Measurements from ENCODE around the gene PPP3CA. TPM values are rescaled to one million over a fixed set of nuclear protein-coding genes. Genes with fewer than 3 reads are reported as not detected.
A peak's percentile ranks its signal among the peaks of the same experiment; 100 is the strongest.

PPP3CA gene
- total RNA-seq, 1 experiment from 2014 or later: 133 TPM

DNA sequence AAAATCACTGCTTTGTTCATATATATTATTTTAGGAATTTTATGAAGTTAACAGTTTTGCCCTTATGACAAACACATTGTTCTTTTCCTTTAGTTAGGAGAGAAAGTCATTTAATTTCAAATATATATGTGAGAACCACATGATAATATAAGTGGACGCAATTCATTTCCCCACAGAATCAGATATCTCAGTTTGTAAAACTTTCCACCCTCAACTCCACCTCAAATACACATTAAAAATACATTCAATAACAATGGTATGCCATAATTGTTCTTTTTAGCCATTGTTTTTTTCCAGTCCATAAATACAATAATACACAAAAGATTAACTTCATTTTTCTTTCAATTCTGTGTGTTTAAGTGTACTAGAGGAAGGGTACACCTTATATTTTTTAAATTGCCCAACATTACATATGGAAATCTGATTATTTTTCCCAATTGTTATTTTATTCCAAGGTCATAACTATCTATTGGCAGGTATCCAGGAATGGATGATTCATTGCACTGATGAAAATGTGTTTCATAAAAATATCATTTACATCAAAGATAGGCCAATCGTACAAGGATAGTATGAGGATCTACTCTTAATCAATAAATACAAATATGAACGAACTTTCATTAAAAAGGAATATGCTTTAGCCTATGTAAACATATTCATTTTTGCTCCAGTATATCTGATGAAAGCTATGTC, 125.0 kb downstream of the PPP3CA start:
- Histone ChIP-seq H3K79me2 (ENCODE audit: insufficient read depth, low read length) (peaks cover 96% of the 10 kb centered on the region), H3K4me2 (ENCODE audit: low read length) (peak overlapping the region; percentile 46), H3K9me2 (ENCODE audit: insufficient read depth) (no peaks in the 10 kb centered on the region), H4K20me1 (ENCODE audit: insufficient read depth) (peaks cover 4% of the 10 kb centered on the region; the same call in 1 of the 2 replicates), H3K4me3 (replicated peaks in 1 of 2; ENCODE audit: low read depth in 1 of 2, low read length in 2 of 2) (no peak overlapping the region), H3K9me3 (ENCODE audit: control insufficient read depth in 1 of 2, insufficient read depth in 1 of 2, low read depth in 1 of 2, low read length in 2 of 2) (no peaks in the 10 kb centered on the region), H3K9ac (ENCODE audit: low read length) (no peak overlapping the region), H3K4me1 (ENCODE audit: control insufficient read depth in 1 of 2, insufficient read depth in 2 of 2, low read length in 2 of 2) (peaks cover 70 to 71% of the 10 kb centered on the region in 2 experiments), H3K36me3 (ENCODE audit: control insufficient read depth in 1 of 2, insufficient read depth in 2 of 2, low read length in 2 of 2) (no peaks in the 10 kb centered on the region), H2AFZ (ENCODE audit: low read depth, low read length, poor library complexity, severe bottlenecking) (no peak overlapping the region), H3K27ac (ENCODE audit: low read depth, low read length) (peak overlapping the region; percentile 55; the same call in 1 of the 2 replicates), H3K27me3 (ENCODE audit: insufficient read depth, low read length) (no peaks in the 10 kb centered on the region)
- CTCF ChIA-PET: no interaction called here
- no peak for DNase-seq (ENCODE audit: low read depth, low spot score)
- no peak for ATAC-seq
- intact Hi-C loops (cut with micrococcal nuclease): no loop called here
- TF ChIP-seq SRF (IDR thresholded peaks at IDR 0.05; ENCODE audit: low read depth) (peak; percentile 29; the same call in 1 of the 2 replicates), SIN3A (IDR thresholded peaks at IDR 0.05; ENCODE audit: low read depth) (no peak; the same call in 1 of the 2 replicates), RAD21 (IDR thresholded peaks at IDR 0.05; ENCODE audit: low read depth) (no peak), CBX3 (IDR thresholded peaks at IDR 0.05; ENCODE audit: low read depth) (0 out of 2 replicates have a peak, but pooled peaks have one; percentile 32), SP1 (IDR thresholded peaks at IDR 0.05; ENCODE audit: low read depth) (peak; percentile 34; the same call in 1 of the 2 replicates), JUND (IDR thresholded peaks at IDR 0.05) (peak; percentile 39; the same call in 1 of the 2 replicates), TCF7L2 (IDR thresholded peaks at IDR 0.05; ENCODE audit: borderline replicate concordance, extremely low read depth, insufficient read depth, insufficient read length) (peak; percentile 7), FOSL1 (IDR thresholded peaks at IDR 0.05; ENCODE audit: low read depth) (peak; percentile 68)
- TF ChIP-seq, protein P1, sequence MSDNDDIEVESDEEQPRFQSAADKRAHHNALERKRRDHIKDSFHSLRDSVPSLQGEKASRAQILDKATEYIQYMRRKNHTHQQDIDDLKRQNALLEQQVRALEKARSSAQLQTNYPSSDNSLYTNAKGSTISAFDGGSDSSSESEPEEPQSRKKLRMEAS (IDR thresholded peaks at IDR 0.05): 0 out of 2 replicates have a peak, but pooled peaks have one; percentile 16
- POLR2A ChIA-PET: no interaction called here
- RAD21 ChIA-PET (ENCODE audit: low non-redundant PET in 1 of 2, low total read pairs in 2 of 2, uncharacterized antibody in 2 of 2, unreplicated experiment in 2 of 2): no interaction called here
- BruUV-seq (replicated peaks): no TSS peak

DNA sequence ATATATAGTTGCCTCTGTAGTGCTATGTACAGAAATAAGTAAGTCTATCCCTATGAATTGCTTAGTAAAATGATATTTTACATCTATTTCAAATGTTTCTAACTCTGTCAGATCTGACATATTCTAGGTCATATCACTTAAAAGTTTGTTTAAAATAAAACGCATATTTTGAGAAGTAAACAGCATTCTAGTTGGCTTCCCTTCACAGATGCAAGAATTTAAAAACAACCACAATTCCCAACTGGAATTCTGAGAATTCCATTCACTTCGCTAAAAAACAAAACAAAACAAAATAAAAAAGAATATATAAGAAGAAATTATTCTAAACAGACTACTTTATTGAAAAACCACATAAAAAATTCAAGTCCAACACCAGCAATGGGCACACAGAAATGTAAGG, 126.0 kb downstream of the PPP3CA start:
- H3K9me2 ChIP-seq (ENCODE audit: insufficient read depth): no peaks in the 10 kb centered on the region
- DNase-seq (ENCODE audit: low read depth, low spot score) (no peak), ATAC-seq (no peak)
- ChIA-PET CTCF (no interaction called here), POLR2A (no interaction called here), RAD21 (ENCODE audit: low non-redundant PET in 1 of 2, low total read pairs in 2 of 2, uncharacterized antibody in 2 of 2, unreplicated experiment in 2 of 2) (no interaction called here)
- peaks cover 95% of the 10 kb centered on the region for H3K79me2 ChIP-seq (ENCODE audit: insufficient read depth, low read length)
- no peaks in the 10 kb centered on the region for H3K36me3 ChIP-seq (ENCODE audit: control insufficient read depth in 1 of 2, insufficient read depth in 2 of 2, low read length in 2 of 2)
- no TSS peak for BruUV-seq (replicated peaks)
- no peak overlapping the region for H3K4me3 ChIP-seq (replicated peaks in 1 of 2; ENCODE audit: low read depth in 1 of 2, low read length in 2 of 2)
- H3K9me3 ChIP-seq (ENCODE audit: control insufficient read depth in 1 of 2, insufficient read depth in 1 of 2, low read depth in 1 of 2, low read length in 2 of 2): no peaks in the 10 kb centered on the region
- H4K20me1 ChIP-seq (ENCODE audit: insufficient read depth): peaks cover 4% of the 10 kb centered on the region; the same call in 1 of the 2 replicates
- H3K27me3 ChIP-seq (ENCODE audit: insufficient read depth, low read length): no peaks in the 10 kb centered on the region
- no peak overlapping the region; the same call in 1 of the 2 replicates for H3K27ac ChIP-seq (ENCODE audit: low read depth, low read length)
- no peak overlapping the region for H2AFZ ChIP-seq (ENCODE audit: low read depth, low read length, poor library complexity, severe bottlenecking)
- H3K4me2 ChIP-seq (ENCODE audit: low read length): no peak overlapping the region
- H3K9ac ChIP-seq (ENCODE audit: low read length): no peak overlapping the region
- intact Hi-C loops (cut with micrococcal nuclease): no loop called here
- H3K4me1 ChIP-seq (ENCODE audit: control insufficient read depth in 1 of 2, insufficient read depth in 2 of 2, low read length in 2 of 2): peaks cover 61 to 72% of the 10 kb centered on the region in 2 experiments
- TF ChIP-seq EZH2phosphoT487 (IDR thresholded peaks at IDR 0.05; ENCODE audit: borderline replicate concordance) (no peak), EZH2 (IDR thresholded peaks at IDR 0.05) (no peak), EGR1 (IDR thresholded peaks at IDR 0.05; ENCODE audit: low read depth) (no peak), RAD21 (IDR thresholded peaks at IDR 0.05; ENCODE audit: low read depth) (no peak), ELF1 (IDR thresholded peaks at IDR 0.05; ENCODE audit: borderline replicate concordance, low read depth) (no peak), ZFX (IDR thresholded peaks at IDR 0.05) (no peak), POLR2AphosphoS5 (IDR thresholded peaks at IDR 0.05; ENCODE audit: low read depth, low read length) (no peak), SP1 (IDR thresholded peaks at IDR 0.05; ENCODE audit: low read depth) (no peak), CBX3 (IDR thresholded peaks at IDR 0.05; ENCODE audit: low read depth) (no peak), FOSL1 (IDR thresholded peaks at IDR 0.05; ENCODE audit: low read depth) (no peak), YY1 (IDR thresholded peaks at IDR 0.05; ENCODE audit: extremely low read depth, insufficient replicate concordance, low read depth, low read length) (no peak)
- TF ChIP-seq, protein P2, sequence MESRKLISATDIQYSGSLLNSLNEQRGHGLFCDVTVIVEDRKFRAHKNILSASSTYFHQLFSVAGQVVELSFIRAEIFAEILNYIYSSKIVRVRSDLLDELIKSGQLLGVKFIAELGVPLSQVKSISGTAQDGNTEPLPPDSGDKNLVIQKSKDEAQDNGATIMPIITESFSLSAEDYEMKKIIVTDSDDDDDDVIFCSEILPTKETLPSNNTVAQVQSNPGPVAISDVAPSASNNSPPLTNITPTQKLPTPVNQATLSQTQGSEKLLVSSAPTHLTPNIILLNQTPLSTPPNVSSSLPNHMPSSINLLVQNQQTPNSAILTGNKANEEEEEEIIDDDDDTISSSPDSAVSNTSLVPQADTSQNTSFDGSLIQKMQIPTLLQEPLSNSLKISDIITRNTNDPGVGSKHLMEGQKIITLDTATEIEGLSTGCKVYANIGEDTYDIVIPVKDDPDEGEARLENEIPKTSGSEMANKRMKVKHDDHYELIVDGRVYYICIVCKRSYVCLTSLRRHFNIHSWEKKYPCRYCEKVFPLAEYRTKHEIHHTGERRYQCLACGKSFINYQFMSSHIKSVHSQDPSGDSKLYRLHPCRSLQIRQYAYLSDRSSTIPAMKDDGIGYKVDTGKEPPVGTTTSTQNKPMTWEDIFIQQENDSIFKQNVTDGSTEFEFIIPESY (IDR thresholded peaks at IDR 0.05; ENCODE audit: extremely low read depth, insufficient replicate concordance, low read length): no peak
- TF ChIP-seq, protein P1 (IDR thresholded peaks at IDR 0.05): no peak

All from HCT116 (cell line).